ENCODE data around the gene AXDND1.

GRCh38 chr1:179547021-179547535, 181.3 kb downstream of the AXDND1 start:
- TF ChIP-seq POLR2A (IDR thresholded peaks at IDR 0.05) (no peak), CTCF (IDR thresholded peaks at IDR 0.05) (no peak)

All from vagina (tissue), 2 donors.